HUES64 (cell line): Measurements from ENCODE around the gene STARD13.

Source experiments
- H3K27ac ChIP-seq: 2 replicates; pipeline ENCODE4 v1.7.0; 2013; ENCODE audit warnings: low read depth, low read length, inconsistent platforms
- H3K27me3 ChIP-seq: 2 replicates; pipeline ENCODE4 v1.6.1; 2013; ENCODE audit warnings: mild to moderate bottlenecking, low read length; ENCODE audit not compliant: insufficient read depth
- H3K36me3 ChIP-seq: 2 replicates; pipeline ENCODE4 v1.6.1; 2013; ENCODE audit warnings: mild to moderate bottlenecking, low read length; ENCODE audit not compliant: insufficient read depth
- H3K4me1 ChIP-seq: 2 replicates; pipeline ENCODE4 v1.6.1; 2013; ENCODE audit warnings: mild to moderate bottlenecking, low read length, moderate library complexity; ENCODE audit not compliant: insufficient read depth
- H3K4me3 ChIP-seq: 2 replicates; pipeline ENCODE4 v1.5.1; 2013; ENCODE audit warnings: mild to moderate bottlenecking, low read length, moderate library complexity
- H3K9ac ChIP-seq: 2 replicates; pipeline ENCODE4 v1.6.1; 2013; ENCODE audit warnings: mild to moderate bottlenecking, low read depth, low read length
- H3K9me3 ChIP-seq: 2 replicates; pipeline ENCODE4 v1.6.1; 2013; ENCODE audit warnings: low read depth, low read length; ENCODE audit not compliant: insufficient read depth
- WGBS: fragments of 150-250, 120-280 bp; methylation state at CpG from one replicate; pipeline ENCODE4 v1.1.7; 2013; ENCODE audit warnings: missing lambda C conversion rate; 5-methylcytosine and 5-hydroxymethylcytosine counted together

STARD13 gene

GRCh38 chr13:33284031-33284430 is 1.5 kb downstream of the STARD13 start:
- peaks cover 19% of the 10 kb centered on the region for H3K4me1 ChIP-seq
- no peaks in the 10 kb centered on the region for H3K27me3 ChIP-seq
- peak overlapping the region; percentile 67; the same call in 1 of the 2 replicates for H3K4me3 ChIP-seq
- no peaks in the 10 kb centered on the region for H3K36me3 ChIP-seq
- no peaks in the 10 kb centered on the region for H3K9me3 ChIP-seq
- 100% methylated on average over 1 of the region's 1 CpG for WGBS
- H3K9ac ChIP-seq = no peak overlapping the region
- no peak overlapping the region for H3K27ac ChIP-seq

GRCh38 chr13:33283195-33283911 is 2.2 kb downstream of the STARD13 start:
- Histone ChIP-seq H3K4me3 (no peak overlapping the region), H3K4me1 (peaks cover 19% of the 10 kb centered on the region)
- no CpG with 5 or more reads among the region's 1 CpG for WGBS

GRCh38 chr13:33281951-33282595 is 3.5 kb downstream of the STARD13 start:
- WGBS = 96% methylated on average over 1 of the region's 2 CpGs
- H3K9ac ChIP-seq = no peak overlapping the region
- no peaks in the 10 kb centered on the region for H3K27me3 ChIP-seq
- no peak overlapping the region for H3K4me3 ChIP-seq
- H3K9me3 ChIP-seq = no peaks in the 10 kb centered on the region
- H3K27ac ChIP-seq = no peak overlapping the region
- H3K4me1 ChIP-seq = peaks cover 19% of the 10 kb centered on the region
- H3K36me3 ChIP-seq = no peaks in the 10 kb centered on the region

More at GRCh38 chr13:33283195-33283911, 2.2 kb downstream of the STARD13 start:
- H3K9ac ChIP-seq = no peak overlapping the region
- H3K27ac ChIP-seq = no peak overlapping the region
- no peaks in the 10 kb centered on the region for H3K27me3 ChIP-seq
- no peaks in the 10 kb centered on the region for H3K9me3 ChIP-seq
- no peaks in the 10 kb centered on the region for H3K36me3 ChIP-seq

- no peak overlapping the region for H3K9ac ChIP-seq
- H3K36me3 ChIP-seq = no peaks in the 10 kb centered on the region
- H3K4me1 ChIP-seq = peaks cover 19% of the 10 kb centered on the region
- no peaks in the 10 kb centered on the region for H3K27me3 ChIP-seq
- WGBS = 89% methylated on average over 5 of the region's 5 CpGs
- H3K9me3 ChIP-seq = no peaks in the 10 kb centered on the region
- H3K4me3 ChIP-seq = no peak overlapping the region
- H3K27ac ChIP-seq = no peak overlapping the region
These were observed 4.6 kb downstream of the STARD13 start for GRCh38 chr13:33280923-33281322.

GRCh38 chr13:33280279-33280905 is 5.2 kb downstream of the STARD13 start:
- Histone ChIP-seq H3K4me1 (peaks cover 17% of the 10 kb centered on the region), H3K9me3 (no peaks in the 10 kb centered on the region), H3K36me3 (no peaks in the 10 kb centered on the region), H3K27ac (no peak overlapping the region), H3K4me3 (no peak overlapping the region), H3K9ac (no peak overlapping the region), H3K27me3 (no peaks in the 10 kb centered on the region)
- 89% methylated on average over 2 of the region's 3 CpGs for WGBS

GRCh38 chr13:33279414-33280278 is 5.9 kb downstream of the STARD13 start:
- no peaks in the 10 kb centered on the region for H3K9me3 ChIP-seq
- no peak overlapping the region for H3K9ac ChIP-seq
- no peaks in the 10 kb centered on the region for H3K27me3 ChIP-seq
- H3K4me3 ChIP-seq = no peak overlapping the region
- 91% methylated on average over 2 of the region's 2 CpGs for WGBS
- no peaks in the 10 kb centered on the region for H3K36me3 ChIP-seq
- H3K4me1 ChIP-seq = peaks cover 10% of the 10 kb centered on the region
- no peak overlapping the region for H3K27ac ChIP-seq

GRCh38 chr13:33278913-33279312 is 6.6 kb downstream of the STARD13 start:
- Histone ChIP-seq H3K36me3 (no peaks in the 10 kb centered on the region), H3K4me3 (no peak overlapping the region)

GRCh38 chr13:33277946-33278345 is 7.6 kb downstream of the STARD13 start:
- 100% methylated on average over 1 of the region's 1 CpG for WGBS
- peaks cover 6% of the 10 kb centered on the region; the same call in 1 of the 2 replicates for H3K4me1 ChIP-seq
- H3K27me3 ChIP-seq = no peaks in the 10 kb centered on the region
- no peak overlapping the region for H3K9ac ChIP-seq
- H3K36me3 ChIP-seq = no peaks in the 10 kb centered on the region
- no peak overlapping the region for H3K27ac ChIP-seq
- no peak overlapping the region for H3K4me3 ChIP-seq
- no peaks in the 10 kb centered on the region for H3K9me3 ChIP-seq

More at GRCh38 chr13:33278913-33279312, 6.6 kb downstream of the STARD13 start:
- H3K4me1 ChIP-seq = peaks cover 6% of the 10 kb centered on the region; the same call in 1 of the 2 replicates
- no peak overlapping the region for H3K27ac ChIP-seq
- no peak overlapping the region for H3K9ac ChIP-seq
- WGBS = no CpG with 5 or more reads among the region's 1 CpG
- no peaks in the 10 kb centered on the region for H3K9me3 ChIP-seq
- no peaks in the 10 kb centered on the region for H3K27me3 ChIP-seq

GRCh38 chr13:33277037-33277740 is 8.4 kb downstream of the STARD13 start:
- no peak overlapping the region for H3K4me3 ChIP-seq
- no peak overlapping the region for H3K27ac ChIP-seq
- H3K9me3 ChIP-seq = no peaks in the 10 kb centered on the region
- no peaks in the 10 kb centered on the region for H3K27me3 ChIP-seq
- H3K4me1 ChIP-seq = peaks cover 6% of the 10 kb centered on the region; the same call in 1 of the 2 replicates
- H3K36me3 ChIP-seq = no peaks in the 10 kb centered on the region
- WGBS = 97% methylated on average over 4 of the region's 4 CpGs
- H3K9ac ChIP-seq = no peak overlapping the region

GRCh38 chr13:33276570-33276969 is 9.0 kb downstream of the STARD13 start:
- no peak overlapping the region for H3K4me3 ChIP-seq
- peaks cover 6% of the 10 kb centered on the region; the same call in 1 of the 2 replicates for H3K4me1 ChIP-seq
- H3K9me3 ChIP-seq = no peaks in the 10 kb centered on the region
- no peaks in the 10 kb centered on the region for H3K27me3 ChIP-seq
- WGBS = 74% methylated on average over 2 of the region's 3 CpGs
- H3K9ac ChIP-seq = no peak overlapping the region
- no peaks in the 10 kb centered on the region for H3K36me3 ChIP-seq
- H3K27ac ChIP-seq = no peak overlapping the region
